GM21576 (cell line): ENCODE results near the gene SPHK1.

Source experiments
- ATAC-seq: cut with Tn5 transposase; IDR thresholded peaks from one replicate; pipeline ENCODE4 v1.9.1; 2021; ENCODE audit warnings: mild to moderate bottlenecking, moderate library complexity; ENCODE audit not compliant: unreplicated experiment

The SPHK1 gene

DNA sequence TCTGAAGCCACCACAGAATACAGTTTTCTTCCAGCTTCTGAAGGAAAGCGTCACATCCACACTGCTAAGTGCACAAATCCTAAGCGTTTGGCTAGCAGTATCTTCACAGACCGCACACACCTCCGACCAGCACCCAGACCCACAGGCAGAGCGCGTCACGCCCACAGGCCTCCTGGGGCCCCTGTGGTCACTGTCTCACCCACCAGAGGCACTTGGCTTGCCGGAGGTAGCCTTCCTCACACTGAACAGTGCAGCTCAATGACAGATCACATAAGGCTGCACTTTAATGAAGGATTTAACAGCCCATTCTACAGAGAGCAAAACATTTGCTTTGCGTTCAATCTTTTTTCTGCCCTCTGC lies 21.2 kb downstream of the SPHK1 start:
- ATAC-seq = no peak

- no peak for ATAC-seq
Observed at GRCh38 chr17:76405967-76406647, 21.7 kb downstream of the SPHK1 start.

GRCh38 chr17:76407509-76407908 lies 23.1 kb downstream of the SPHK1 start:
- ATAC-seq = no peak

- no peak for ATAC-seq
Observed at GRCh38 chr17:76408037-76408849, 23.8 kb downstream of the SPHK1 start.

DNA sequence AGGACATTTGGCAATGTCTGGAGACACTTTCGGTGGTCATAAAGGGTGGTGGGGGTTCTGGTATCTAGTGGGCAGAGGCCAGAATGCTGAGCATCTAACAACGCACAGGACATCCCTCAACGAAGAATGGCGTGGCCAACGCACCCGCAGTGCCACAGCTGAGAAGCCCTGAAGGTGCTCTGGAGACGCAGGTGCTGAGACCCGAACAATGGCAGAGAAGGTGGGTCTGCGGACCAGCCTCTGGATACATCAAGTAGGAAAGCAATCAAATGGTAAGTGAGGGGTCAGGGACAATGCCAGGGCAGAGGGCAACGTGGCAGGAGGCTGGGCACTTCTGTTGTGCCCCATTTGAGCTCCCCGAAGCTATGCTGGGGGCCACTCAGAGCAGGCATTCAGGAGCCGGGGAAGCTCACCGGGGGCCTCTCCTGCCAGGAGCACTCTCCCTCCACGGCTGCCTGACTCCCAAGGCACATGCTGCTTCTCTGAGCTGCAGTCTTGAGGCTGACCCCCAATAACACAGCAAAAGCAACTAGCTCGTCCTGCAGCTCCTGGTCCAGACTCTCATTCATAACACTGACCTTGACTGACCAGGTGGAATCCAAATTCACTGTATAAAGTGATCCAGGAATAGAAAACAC lies 26.0 kb downstream of the SPHK1 start:
- no peak for ATAC-seq

DNA sequence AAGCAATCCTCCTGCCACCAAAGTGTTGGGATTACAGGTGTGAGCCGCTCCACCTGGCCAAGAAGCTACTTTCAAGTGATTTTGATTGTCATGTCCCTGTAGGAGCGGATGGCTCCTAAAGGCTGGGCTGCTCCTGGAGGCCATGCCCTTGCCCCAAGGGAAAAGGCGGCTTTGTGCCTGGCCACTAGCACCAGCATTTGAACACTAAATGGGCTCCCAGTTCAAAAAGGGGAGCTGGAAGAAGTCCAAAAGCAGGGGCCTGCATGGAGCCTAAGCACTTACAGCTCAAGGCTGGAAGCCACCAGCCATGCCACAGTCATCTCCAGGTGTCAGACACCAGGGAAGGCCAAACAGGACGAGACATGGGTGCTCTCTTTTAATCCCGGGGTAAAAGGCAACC lies 26.8 kb downstream of the SPHK1 start:
- ATAC-seq = no peak

DNA sequence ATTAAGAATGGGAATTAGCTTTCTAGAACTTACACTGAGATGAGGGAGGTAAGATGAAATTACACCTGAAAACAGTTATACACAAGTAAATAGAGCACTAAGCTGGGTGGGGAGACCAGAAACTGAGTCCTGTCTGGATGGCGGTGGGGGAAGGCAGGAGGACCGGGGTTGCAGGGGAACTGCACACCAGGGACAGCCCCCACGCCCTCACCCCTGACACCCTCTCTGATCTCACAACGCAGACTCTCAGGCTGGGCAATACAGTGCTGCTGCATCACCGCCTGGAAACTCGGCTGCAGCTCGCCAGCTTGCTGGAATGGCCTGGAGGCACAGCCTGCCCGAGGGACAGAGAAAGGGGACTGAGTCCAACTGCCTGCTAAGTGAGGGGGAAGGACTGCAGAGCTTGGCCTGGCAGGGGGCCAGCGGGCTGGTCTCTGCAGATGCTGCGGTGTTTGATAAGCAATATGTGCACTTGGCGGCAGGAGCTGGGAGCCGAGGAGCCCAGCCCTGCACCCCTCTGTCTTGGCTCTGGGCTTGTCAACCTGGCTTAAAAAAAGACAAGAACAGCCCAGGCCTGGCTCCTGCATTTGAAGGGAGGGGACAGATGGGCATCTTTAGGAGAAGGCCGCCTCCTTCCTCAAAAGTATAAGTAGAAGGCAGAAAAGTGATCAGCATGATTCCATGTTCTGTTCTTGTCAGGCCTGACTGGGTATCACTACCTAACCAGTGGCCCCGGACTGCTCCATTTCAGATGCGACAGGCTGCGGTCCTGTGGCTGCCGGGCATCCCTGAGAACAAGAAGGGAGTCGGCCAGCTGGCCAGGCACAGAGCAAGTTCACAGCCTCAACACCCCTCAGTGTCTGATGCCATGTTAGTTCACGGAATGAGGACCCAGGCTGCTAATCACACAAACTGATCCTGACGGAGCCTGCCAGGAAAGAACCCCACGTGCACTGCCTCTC lies 30.2 kb downstream of the SPHK1 start:
- ATAC-seq = no peak

DNA sequence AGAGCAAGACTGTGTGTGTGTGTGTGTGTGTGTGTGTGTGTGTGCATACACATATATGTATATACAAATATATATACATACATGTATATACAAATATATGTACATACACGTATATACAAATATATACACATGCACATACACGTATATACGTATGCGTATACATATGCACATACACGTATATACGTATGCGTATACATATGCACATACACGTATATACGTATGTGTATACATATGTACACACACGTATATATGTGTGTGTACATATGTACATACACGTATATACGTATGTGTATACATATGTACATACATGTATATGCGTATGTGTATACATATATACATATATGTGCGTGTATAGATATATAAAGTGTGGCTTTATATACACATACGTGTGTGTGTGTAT lies 31.4 kb downstream of the SPHK1 start:
- no peak for ATAC-seq

- ATAC-seq = no peak
Observed at GRCh38 chr17:76416457-76416856, 32.0 kb downstream of the SPHK1 start.

DNA sequence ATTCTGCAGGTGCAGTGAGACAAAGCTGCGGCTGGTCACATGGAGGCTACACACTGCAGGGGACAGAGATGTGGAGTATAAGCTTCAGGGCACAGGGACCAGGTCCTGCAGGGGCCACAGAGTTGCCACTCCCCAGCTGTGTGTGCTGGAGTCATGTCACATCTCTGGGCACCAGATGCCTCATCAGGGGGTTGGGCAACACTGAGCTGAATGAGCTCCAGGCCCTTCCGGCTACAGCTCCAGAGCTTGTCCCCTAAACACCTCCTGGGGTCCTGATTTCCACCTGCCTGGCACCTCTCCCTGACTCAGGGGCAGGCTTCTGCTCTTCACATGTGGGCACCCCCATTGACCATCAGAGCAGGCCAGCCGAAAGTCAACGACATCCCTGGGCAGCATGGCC lies 32.5 kb downstream of the SPHK1 start:
- no peak for ATAC-seq

DNA sequence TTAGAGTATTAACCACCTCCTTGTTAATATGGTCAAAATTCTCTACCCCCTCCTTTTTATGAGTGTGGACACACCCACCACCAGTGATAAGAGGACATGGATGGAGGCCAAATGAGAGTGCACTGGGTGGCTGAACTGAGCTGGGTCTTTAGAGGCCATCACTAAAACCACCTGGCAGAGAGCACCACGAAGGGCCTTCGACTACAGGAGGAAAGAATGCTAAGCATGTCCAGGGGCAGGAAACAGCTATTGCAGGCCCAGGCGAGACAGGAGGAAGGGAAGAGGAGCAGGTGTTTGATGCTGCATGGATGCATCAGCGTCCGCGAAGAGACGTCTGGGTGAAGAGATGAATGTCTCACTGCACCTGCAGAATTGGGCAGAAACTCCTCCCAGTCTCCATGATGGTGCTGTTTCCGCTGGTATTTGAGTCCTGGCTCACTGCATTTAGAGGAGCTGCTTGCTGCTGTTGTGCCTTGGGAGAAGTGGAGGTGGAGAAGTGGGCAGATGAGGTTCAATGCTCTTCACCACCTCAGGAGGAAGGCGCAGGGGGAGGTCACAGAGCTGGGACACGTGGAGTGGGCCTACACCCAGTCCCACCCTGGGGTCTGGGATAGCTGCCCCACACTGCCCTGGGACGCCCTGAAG lies 33.2 kb downstream of the SPHK1 start:
- ATAC-seq = no peak

GRCh38 chr17:76419576-76420260 lies 35.3 kb downstream of the SPHK1 start:
- ATAC-seq = no peak

GRCh38 chr17:76420356-76421043 lies 36.1 kb downstream of the SPHK1 start:
- ATAC-seq = no peak

DNA sequence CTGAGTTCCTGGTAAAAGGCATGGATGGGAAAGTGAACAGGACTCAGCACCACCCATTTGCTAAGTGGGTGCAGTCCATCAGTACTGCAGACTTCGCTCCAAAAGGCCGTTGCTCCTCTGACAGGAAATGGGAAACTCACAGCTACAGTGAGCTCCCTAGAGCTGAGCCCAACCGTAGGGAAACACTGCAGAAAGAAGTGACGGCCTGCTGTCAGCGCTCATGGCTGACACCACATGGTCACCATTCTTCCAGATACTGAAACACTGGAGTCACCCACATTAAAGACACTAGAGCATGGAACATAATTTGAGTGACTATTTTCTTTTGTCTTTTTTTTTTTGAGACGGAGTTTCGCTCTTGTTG lies 36.6 kb downstream of the SPHK1 start:
- no peak for ATAC-seq

DNA sequence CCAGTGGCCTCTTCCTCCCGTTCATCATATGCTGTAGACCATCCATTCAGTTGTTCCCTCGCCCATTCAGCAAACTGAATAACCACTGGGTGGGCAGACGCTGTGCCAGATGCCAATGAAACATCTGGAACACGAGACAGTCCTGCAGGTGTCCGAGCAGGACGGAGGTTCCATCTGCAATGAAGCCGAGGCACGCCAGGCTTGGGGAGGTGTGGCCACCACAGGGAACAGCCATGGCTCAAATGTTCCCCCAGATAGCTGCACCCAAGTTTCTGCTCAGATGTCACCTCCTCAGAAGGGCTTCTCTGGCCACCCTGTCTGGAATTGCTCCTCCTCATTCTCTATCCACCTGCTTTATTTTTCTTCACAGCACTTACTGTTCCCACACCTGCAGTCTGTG lies 38.0 kb downstream of the SPHK1 start:
- ATAC-seq = no peak

DNA sequence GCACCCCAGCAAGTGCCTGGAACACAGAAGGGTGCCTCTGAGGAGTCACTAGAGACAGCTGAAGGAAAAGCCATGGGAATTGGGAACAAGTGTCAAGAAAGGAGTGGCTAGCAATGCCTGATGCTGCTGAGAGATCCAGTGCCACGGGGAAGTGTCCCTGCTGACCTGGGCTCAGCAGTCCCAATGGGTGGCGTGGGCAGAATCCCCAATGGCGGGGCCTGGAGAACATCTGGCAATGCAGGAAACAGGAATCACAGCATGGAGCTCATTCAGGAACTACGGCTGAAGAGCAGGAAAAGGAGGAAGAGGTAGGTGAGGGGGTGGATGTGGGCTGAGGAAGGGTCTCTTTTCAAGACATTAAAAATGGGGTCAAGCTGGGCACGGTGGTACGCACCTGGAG lies 38.5 kb downstream of the SPHK1 start:
- no peak for ATAC-seq

GRCh38 chr17:76426853-76427252 lies 42.4 kb downstream of the SPHK1 start:
- no peak for ATAC-seq

DNA sequence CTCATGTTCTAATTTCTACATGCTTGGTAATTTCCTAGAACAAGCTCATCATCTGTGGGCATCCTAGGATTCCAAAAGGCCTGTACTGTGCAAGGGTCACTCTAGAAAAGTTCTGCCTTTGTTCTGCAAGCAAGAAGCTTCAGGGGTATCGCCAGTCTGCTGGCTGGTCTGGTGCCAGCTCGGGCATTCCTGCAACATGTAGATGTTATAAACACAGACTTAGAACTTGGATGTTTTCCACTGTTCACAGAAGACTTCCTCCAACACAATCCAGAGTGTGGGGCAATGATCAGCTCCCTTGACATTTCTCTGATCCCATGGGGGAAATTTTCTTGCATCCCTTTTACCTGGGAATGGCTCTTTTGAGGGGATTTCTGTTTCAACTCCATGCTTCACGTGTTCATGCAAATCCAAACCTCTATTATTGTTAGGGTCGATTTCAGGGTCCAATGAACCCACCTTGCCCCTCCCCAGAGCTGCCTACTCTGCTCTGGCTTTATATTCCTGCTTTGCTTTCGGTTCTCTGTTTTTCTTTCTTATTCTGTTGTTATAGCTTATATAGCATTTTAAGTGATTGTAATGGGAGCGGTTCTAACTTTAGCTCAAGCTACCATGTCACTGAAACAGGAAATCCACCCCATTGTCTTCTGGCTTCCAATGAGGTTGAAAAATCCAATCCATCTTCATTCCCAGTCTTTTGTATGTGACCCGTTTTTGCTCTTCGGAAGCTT lies 43.3 kb downstream of the SPHK1 start:
- no peak for ATAC-seq

DNA sequence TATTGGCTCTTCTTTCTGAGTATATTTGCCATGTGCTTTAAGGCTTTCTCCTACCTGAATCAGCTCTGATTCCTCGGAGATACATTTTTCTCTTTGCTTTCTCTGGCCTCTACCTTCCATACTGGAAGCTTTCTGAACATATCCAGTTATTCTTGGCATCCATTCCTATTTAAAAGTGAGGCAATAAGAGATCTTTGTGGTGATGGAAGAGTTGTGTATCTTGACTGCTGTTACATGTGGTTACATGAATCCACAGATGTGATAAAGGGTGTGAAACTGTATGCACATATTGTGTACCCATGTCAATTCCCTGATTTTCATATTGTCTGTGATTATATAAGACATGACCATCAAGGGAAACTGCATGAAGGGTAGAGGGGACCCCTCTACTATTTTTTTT lies 44.1 kb downstream of the SPHK1 start:
- no peak for ATAC-seq
